ENCODE results near the gene MAN1A2.

MAN1A2 gene

DNA sequence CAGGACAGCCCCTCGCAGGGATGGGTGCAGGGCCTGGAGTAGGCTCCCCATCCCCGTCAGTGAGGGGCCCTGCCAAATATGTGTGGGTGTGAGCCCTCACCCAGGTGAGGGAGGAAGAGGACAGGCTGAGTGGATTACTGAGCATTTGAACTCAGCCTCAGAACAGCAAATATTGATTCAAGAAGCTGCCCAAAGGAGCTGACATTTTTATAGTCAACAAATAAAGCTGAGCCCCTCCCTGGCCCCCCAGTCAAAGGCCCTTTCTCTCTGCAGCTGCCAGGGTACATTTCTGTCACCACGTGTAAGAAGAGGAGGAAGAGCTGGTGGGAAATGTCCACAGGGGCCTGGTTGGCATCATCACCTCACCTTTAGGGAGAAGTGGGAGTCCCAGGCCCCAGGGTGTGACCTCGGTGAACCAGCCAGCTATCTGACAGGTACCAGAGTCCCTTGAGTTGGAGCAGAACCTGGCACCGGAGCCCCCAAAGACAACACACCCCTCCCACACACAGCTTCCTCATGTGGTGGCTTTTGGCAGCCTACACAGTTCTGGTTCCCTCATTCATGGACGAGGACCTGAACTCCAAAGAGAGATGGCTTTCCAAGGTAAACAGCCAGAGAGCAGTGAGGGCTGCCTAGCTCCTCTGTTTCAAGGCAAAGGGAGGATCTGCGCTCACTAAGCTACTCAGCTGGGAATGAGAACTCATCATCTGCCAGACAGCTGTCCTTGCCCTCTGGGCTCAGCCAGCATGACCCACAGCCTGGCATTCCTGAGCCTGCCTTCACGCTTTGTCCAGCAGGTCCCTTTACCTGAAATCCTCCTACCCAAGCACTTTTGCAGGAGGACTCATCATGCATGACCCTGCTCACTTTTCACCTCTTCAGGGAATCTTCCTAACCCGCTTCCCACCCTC is 195.6 kb downstream of the MAN1A2 start:
- FAIRE-seq, result no peak

DNA sequence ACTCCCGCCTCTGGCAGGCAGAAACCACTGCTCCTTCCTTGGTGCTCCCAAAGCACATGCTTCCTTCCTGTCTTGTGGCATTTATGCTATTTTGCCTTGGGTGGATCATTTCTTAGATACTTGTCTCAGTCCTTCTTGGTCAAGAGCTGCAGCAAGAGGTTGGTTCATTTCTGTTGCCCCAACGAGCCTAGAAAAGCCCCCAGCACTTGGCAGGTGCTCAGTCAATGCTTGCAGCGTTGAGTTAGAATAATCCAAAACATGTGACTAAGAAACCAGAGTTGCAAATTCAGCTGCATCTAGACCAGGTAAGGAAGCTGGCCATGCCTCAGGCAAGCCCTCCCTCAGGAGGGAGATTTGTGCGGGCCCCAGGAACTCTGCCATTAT is 196.2 kb downstream of the MAN1A2 start:
- no peak for FAIRE-seq

DNA sequence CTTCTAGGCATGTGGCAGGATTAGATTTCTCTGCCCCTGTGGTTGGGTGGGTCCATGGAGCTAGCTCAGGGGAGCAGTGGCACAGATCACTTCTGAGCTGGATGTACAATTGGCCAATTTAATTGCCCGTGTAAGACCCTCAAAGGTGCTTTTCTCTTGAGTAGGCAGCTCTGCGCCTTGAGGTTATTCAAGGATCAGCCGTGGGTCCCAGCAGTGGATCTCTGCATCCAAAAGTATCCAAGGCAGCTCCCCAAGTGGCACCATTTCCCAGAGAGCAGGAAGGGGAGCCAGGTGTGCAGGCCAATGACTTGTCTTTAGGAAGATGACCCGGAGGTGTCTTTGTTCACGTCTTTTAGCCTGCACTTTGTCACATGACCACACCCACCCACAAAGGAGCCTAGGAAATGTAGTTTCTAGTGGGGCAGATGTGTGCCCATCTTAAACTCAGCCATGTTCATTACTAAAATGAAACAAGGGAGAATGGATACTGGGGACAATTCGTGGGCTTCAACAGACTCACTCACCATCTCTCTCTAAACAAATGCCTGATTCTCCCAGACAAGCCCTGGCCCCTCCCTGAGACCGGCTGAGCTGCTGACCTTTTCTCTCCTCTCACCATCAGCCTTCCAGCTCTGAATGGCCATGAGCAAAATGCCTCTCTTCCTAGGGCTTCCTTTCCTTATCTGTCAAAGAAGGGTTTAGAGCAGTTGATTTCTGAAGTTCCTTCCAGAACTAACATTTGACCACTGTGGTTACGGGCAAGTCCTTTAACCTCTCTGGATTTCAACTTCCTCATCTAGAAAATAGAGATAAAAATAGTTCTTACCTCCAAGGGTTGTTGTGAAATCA is 197.2 kb downstream of the MAN1A2 start:
- no peak for FAIRE-seq

DNA sequence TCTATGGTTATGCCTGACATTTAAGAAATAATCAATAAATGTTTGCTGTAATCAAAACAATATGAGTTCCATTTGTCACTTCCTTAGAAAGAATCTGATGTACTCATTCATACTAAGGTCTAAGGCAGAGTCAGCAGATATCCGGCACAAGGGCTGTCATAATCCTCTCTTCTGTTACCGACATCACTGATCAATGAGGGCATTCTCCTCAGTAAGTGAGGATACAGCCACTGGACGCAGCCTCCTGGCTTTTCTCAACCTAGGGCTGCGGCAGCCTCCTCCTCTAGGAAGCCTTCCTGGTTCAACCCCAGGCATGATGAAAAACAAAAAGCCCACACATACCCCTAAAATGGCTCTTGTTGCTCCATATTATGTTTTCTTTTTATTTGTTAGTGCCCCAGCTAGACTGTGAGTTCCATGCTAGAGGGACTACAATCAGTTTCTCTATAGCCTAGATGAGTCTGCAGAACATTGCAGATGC is 197.9 kb downstream of the MAN1A2 start:
- FAIRE-seq, result no peak

DNA sequence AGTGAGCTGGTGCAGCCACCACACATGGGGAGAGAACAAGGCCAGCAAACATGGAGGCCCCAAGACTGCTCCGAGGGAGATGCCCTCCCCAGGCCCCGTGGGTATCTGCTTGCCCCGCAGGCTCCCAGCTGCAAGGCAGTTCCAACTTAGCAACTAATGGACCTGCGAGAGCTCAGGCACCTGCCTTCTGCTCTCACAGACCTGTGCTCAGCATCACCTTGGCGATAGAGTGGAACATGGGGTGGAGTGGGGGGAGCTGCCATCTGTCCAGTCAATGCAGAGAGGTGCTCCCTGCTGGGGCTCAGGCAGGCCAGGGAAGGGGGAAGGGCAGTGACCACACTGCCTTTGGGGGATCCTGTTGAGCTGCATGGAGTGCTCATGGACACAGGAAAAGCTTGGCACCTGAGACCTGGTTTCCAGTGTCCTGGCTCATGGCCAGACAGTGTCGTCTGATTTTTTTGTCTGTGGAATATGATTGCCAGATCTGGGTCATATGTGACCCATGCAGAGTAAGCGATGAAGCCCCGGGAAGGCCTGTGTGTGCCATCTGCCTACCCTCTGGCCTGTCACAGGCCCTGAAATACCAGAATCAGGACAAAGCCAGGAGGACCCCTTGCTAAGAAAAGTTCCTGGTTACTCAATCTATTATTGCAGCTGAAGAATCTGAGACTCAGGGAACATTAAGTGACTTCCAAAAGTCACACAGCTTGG is 198.7 kb downstream of the MAN1A2 start:
- no peak for FAIRE-seq

DNA sequence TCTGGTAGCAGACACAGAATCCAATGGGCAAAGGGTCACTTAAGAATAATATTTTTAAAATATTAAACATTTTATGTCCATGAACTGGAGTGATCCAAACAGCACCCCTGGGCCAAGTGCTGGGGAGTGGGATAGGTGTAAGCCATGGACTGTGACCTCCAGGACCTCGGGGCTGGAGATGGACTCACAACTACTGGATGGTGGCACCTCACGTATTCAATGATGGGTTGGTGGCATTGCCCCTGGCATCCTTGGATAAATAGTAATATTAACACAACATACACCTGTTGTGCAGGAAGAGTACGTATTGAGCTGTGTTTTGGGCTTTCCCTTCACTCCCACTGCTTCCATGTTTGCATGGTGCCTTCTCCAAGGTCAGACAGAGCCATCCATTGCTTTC is 199.3 kb downstream of the MAN1A2 start:
- FAIRE-seq, result no peak

DNA sequence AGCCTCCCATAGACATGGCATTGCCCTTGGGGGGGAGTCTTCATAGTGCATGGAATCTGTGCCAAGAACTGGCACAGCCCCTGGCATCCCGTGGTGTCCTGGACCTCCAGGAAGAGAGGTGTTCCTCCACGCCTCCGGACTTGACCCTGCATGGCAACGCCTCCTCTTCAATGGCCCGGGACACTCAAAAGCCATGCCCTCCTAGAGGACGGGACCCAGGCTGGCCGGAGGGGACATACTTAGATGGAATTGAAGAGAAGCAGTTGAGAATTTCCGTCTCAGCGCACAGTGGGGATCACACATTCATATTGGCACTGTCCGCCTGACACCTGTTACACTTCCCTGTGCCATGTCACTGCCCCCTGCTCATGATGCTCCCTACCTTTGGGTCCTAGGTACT is 200.2 kb downstream of the MAN1A2 start:
- no peak for FAIRE-seq

DNA sequence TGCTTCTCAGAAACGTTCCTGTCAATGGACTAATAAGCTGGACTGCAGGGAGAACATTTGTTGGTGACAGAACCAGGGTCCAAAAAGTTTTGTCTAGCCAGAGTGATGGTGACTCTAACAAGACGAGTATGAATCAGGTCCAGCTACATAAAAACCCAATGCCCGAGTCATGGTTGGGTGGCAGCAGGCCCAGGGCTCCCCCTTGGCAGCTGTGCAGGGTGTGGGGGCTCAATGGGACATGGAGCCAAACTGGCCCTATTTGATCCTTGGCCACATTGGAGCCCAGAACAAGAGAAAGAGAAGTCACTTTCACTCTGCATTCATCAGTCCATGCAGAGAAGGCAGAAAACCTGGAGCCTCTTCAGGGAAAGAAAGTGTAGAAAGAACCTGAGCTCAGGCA is 200.7 kb downstream of the MAN1A2 start:
- FAIRE-seq, result no peak

DNA sequence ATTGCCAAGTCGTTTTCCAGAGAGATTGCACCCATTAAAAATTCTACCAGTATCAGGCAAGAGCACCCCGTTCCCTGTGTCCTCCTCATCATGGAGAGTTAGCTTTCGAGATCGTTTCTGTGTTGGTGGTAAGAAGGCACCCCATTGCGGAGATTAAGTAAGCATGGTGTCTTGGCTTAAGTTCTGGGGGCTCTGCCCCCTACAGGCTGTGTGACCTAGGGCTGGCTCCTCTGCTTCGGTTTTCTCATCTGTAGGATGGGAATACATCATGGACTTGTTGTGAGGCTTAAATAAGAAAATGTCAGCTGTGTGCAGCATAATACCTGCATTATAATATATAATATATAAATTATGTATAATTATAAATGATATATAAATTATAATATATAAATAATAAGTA is 201.8 kb downstream of the MAN1A2 start:
- FAIRE-seq, result no peak

DNA sequence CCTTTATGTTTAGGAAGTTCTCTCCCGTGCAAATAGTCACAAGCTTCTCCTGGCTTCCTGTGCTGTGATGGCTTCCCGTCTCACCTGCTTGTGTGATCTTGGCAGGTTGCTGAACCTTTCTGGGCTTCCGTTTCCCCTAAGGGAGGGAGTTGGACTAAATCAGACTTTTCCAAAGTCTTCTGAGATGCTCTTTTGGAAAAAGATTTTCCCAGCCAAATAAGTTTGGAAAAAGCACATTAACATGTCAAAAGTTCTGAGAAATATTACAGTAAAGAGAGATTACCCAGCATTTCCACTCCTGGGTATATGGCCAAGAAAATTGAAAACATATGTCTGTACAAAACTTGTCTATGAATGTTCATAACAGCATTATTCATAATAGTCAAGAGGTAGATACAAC is 202.6 kb downstream of the MAN1A2 start:
- no peak for FAIRE-seq

DNA sequence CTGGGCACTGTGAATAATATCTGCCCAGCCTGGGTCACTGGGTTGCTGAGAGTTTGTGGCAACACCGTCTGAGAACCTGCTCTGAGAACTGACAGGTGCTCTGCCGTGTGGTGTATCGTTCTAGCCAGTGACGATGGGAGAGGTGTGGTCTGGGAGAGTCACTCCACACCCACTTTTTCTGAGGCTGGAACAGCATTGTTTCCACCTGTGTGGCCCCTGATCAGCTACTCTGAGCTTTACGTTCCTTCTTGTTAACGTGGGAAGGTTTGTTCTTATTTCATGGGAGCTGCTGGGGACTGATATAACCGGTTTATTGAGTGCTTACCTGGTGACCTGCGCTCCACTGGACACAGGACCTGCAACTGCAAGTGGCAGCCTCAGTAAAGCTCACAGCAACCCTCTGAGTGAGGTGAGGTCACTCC is 203.8 kb downstream of the MAN1A2 start:
- no peak for FAIRE-seq

DNA sequence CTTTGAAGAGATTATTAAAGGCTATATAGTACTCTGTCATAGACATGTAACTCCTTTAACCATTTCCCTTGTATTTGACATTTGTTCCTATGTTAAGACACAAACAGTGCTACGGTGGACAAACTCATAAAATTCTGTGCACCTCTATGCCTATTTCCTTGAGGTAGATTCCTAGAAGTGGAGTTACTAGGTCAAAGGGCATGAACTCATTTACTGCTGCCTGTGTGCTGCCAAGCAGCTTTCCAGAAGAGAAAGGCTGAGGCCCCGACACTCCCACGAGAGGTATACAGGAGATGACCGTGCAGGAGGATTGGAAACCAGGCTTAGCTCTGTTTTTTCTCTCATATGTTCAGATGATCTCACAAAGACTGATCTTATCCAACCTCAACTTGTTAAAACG is 204.2 kb downstream of the MAN1A2 start:
- no peak for FAIRE-seq

DNA sequence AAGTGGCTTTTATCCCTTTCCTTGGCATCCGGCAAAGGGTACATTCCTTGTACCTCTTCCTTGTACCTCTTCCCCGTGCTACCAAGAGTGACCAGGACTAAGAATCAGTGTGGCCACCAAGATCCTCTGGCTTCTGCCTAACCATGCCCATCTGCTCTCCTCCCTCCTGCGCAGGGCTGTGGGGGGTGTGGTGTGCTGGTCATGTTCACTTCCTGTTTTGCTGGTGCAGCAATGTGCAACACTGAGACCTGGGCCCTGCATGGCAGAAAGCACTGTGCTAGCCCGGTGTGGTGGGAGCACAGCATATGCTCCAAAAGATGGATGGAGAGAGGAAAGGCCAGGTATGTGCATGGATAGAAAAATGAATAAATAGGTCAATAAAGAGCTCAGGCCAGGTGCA is 205.3 kb downstream of the MAN1A2 start:
- FAIRE-seq, result no peak

DNA sequence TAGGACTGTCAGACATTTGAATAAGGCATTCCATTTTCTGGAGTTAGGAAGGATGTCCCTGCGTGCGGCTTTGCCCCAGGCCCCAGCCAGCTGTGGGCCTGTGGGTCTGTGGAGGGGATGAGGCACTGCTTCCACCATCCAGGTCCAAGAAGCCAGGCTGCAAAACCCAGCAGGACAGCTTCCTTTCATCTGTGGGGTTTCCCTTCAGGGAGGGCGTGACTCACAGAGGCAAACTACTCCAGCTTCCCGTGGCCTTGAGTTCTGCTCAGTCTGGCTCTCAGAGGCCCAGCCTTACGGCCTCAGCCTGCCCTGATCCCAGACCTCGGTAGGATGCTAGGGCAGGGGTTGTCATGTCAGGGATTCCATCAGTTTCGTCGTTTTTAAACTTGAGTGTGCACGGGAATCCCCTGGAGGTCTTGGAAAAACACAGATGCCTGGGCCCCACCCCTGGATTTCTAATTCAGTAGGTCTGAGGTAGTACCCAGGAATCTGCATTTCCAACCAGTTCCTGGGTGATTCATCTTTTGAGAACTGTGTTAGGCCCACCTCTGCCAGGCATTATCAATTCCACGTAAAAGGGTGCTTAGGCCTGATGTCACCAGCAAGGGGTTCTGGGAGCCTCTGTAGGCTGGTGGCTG is 206.3 kb downstream of the MAN1A2 start:
- FAIRE-seq, result no peak

DNA sequence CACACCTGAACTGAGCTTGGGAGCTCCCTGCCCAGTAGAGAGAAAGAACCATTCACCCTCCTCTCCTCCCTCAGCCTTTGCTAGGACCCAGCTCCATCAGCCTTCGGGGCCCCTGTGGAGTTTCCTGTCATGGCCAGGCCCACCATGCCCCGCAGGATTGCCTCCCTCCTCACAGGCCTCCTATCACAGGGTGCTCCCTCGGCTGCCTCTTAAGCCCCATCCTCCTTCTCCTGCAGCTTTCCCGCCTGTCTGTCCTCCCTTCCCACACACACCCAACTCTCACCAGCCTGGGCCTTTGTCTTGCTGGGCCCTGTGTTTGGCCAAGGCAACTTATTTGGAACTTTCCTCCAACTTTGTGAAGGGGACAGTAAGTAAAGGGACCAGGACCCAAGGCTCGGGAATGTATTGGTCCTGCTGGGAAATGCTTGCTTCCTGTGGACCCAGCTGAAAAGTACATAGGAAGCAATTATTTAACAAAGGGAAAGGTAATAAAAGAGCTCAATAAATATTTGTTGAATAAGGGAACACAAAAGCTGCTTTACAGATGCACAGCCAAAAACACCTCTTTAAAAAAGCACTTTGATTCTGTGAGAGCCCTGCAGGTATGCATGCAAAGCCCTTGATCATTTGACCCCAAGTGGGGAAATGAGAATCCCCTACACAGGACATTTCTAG is 207.0 kb downstream of the MAN1A2 start:
- no peak for FAIRE-seq

DNA sequence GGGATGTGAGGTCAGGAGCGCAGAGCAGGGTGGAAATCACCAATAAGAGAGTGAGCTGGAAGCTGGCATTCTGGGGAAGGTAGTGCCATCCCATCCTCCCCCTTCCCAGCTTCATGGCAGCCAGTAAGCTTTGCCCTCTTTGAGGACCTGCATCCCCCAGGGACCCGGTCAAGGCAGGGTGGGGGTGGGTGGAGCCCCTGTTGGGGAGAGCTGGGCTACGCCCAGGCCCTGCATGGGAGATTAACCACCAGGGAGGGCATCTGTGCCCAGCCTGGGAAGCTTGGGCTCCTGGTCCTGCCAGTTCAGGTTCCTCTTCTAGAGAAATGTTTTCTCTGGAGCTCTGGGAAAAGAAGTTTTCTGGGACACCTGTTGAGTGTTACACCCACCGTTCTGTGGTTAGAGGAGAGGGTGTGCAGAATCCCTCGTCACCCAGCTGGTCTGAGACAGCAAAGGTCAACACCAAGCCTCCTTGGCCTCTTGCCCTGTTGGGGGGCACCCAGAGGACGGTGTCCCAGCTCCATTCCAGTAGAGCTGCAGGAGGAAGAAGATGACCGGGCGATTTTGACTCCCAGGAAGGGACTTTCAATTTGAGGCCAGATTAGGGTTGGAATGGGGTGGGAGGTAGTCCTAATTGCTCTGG is 208.5 kb downstream of the MAN1A2 start:
- no peak for FAIRE-seq

DNA sequence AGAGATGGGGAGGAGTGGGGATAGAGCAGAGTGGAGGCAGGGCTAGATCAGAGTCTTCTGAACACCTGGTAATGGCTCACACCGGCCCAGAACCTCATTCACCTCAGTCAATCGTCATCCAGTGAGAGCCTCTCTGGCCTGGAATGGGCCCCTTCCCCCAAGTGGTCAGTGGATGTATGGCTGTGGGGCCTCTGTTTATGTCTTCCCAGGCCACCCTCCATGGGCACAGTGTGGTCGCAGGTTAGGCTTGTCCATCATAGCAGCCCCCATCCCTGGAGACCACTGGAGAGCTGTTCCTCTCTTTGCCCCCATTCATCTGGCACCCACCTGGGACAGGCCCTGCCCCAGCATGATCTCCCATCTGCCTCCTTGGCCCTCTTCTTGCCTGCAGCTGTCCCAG is 209.0 kb downstream of the MAN1A2 start:
- FAIRE-seq, result no peak

DNA sequence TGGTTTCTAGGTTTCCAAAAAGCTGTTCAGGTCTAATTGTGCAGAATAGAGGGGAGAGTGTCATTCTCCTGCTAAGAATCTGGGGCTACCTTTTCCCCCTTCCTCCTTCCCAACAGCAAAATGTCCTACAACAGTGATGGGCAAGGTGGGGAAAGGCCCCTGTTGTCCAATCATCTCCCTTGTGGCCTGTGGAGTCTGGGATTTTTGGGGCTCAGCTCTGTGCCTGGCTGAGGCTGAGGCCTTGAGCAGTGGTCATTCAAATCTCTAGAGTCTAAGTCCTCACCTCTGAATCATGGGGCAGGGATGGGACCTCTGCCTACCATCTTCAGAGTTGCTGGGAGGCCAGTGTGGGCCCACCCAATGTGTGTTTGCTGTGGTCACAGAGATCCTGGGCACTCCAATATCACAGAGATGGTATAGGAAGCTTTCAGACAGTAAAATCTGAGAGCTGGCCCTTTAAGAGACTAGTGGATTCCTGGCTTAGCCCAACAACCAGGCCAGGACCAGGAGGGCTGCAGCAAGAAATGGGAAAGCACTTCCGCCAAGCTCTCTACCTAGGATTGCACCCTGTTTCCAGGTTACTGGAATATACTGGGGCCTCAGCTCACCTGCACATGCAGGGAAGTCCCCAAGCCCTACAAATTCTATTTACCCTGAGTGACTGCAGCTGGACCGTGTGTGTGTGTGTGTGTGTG is 210.1 kb downstream of the MAN1A2 start:
- FAIRE-seq, result no peak

DNA sequence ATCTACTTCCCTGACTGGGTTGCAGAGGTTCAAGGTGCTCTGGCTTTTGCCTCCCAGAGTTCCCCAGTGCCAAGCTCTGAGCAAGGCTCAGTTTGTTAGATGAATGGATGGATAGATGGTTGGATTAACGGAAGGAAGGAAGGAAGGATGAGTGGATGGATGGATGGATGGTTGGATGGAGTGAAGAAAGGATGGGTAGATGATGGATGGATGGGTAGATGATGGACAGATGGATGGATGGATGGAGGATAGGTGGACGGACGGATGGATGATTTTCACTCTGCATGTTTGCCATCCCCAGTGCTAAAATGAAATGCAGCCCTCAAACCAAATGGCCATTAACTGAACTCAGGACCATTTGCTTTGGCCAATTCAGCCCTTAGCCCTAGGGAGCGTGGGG is 211.2 kb downstream of the MAN1A2 start:
- FAIRE-seq, result no peak
